RWPE2 (cell line): ENCODE data around the gene ELP4.

Experiments
- ATAC-seq: fragments of 200-7000 bp; cut with Tn5 transposase; 3 replicates; pipeline ENCODE4 v1.9.1; 2021; ENCODE audit warnings: low read depth
- DNase-seq: peaks from one replicate; pipeline ENCODE4 v3.0.0-alpha.2; 2020; ENCODE audit warnings: low spot score
- H3K27ac ChIP-seq: fragments of 450-650 bp; 2 replicates; pipeline ENCODE4 v1.5.1; 2017; ENCODE audit warnings: mild to moderate bottlenecking; ENCODE audit not compliant: poor library complexity, severe bottlenecking
- H3K27me3 ChIP-seq: fragments of 250-450 bp; sonication (Bioruptor Pico); 2 replicates; pipeline ENCODE4 v1.5.1; 2021; ENCODE audit warnings: mild to moderate bottlenecking, moderate library complexity; ENCODE audit not compliant: insufficient read depth, poor library complexity, severe bottlenecking
- H3K36me3 ChIP-seq: fragments of 250-450 bp; sonication (Bioruptor Pico); 2 replicates; pipeline ENCODE4 v1.5.1; 2020; ENCODE audit warnings: low read depth, mild to moderate bottlenecking, moderate library complexity
- H3K4me1 ChIP-seq: fragments of 250-450 bp; sonication (Bioruptor Pico); 2 replicates; pipeline ENCODE4 v1.5.1; 2021; ENCODE audit warnings: mild to moderate bottlenecking, moderate library complexity; ENCODE audit not compliant: insufficient read depth, poor library complexity, severe bottlenecking
- H3K4me3 ChIP-seq: fragments of 250-450 bp; sonication (Bioruptor Pico); 2 replicates; pipeline ENCODE4 v1.5.1; 2021; ENCODE audit warnings: mild to moderate bottlenecking, moderate library complexity; ENCODE audit not compliant: severe bottlenecking
- H3K9me3 ChIP-seq: fragments of 250-450 bp; sonication (Bioruptor Pico); 2 replicates; pipeline ENCODE4 v1.5.1; 2021; ENCODE audit warnings: mild to moderate bottlenecking, moderate library complexity; ENCODE audit not compliant: severe bottlenecking
- CTCF ChIP-seq: fragments of 450-650 bp; IDR thresholded peaks from one replicate; pipeline ENCODE4 v1.5.1; 2017; ENCODE audit warnings: mild to moderate bottlenecking, moderate library complexity; ENCODE audit not compliant: poor library complexity, severe bottlenecking

ELP4 gene

GRCh38 chr11:31655483-31655882 lies 145.9 kb downstream of the ELP4 start:
- H3K4me1 ChIP-seq = peaks cover 18% of the 10 kb centered on the region
- peak overlapping the region; percentile 92 for H3K27ac ChIP-seq
- peak; percentile 50 for DNase-seq
- ATAC-seq = peak; percentile 96
- H3K27me3 ChIP-seq = no peaks in the 10 kb centered on the region
- no peak for TF ChIP-seq CTCF
- no peaks in the 10 kb centered on the region for H3K36me3 ChIP-seq
- no peaks in the 10 kb centered on the region for H3K9me3 ChIP-seq
- H3K4me3 ChIP-seq = no peak overlapping the region

GRCh38 chr11:31656051-31656450 lies 146.5 kb downstream of the ELP4 start:
- Histone ChIP-seq H3K4me1 (peaks cover 18% of the 10 kb centered on the region), H3K4me3 (no peak overlapping the region), H3K36me3 (no peaks in the 10 kb centered on the region), H3K27me3 (no peaks in the 10 kb centered on the region), H3K9me3 (no peaks in the 10 kb centered on the region), H3K27ac (peak overlapping the region; percentile 92)
- TF ChIP-seq CTCF = no peak
- peak; percentile 61 for ATAC-seq
- DNase-seq = no peak

GRCh38 chr11:31657091-31657490 lies 147.5 kb downstream of the ELP4 start:
- Histone ChIP-seq H3K27me3 (no peaks in the 10 kb centered on the region), H3K4me1 (peaks cover 18% of the 10 kb centered on the region), H3K9me3 (no peaks in the 10 kb centered on the region), H3K36me3 (no peaks in the 10 kb centered on the region), H3K27ac (peak overlapping the region; percentile 92), H3K4me3 (no peak overlapping the region)
- no peak for ATAC-seq
- no peak for TF ChIP-seq CTCF
- no peak for DNase-seq

GRCh38 chr11:31664129-31664528 lies 154.6 kb downstream of the ELP4 start:
- ATAC-seq (no peak), DNase-seq (no peak)
- H3K36me3 ChIP-seq = no peaks in the 10 kb centered on the region
- no peak overlapping the region for H3K4me3 ChIP-seq
- no peaks in the 10 kb centered on the region for H3K27me3 ChIP-seq
- no peaks in the 10 kb centered on the region for H3K4me1 ChIP-seq
- H3K9me3 ChIP-seq = no peaks in the 10 kb centered on the region
- TF ChIP-seq CTCF = no peak
- H3K27ac ChIP-seq = no peak overlapping the region

- DNase-seq = no peak
- H3K9me3 ChIP-seq = no peaks in the 10 kb centered on the region
- TF ChIP-seq CTCF = no peak
- no peak for ATAC-seq
- no peak overlapping the region for H3K4me3 ChIP-seq
- H3K27ac ChIP-seq = no peak overlapping the region
- H3K36me3 ChIP-seq = no peaks in the 10 kb centered on the region
- no peaks in the 10 kb centered on the region for H3K4me1 ChIP-seq
- H3K27me3 ChIP-seq = no peaks in the 10 kb centered on the region
Measured at GRCh38 chr11:31664954-31665353, 155.4 kb downstream of the ELP4 start.
